ENCODE measurements around the gene MED12L. TPM values are rescaled to one million over a fixed set of nuclear protein-coding genes. Genes with fewer than 3 reads are reported as not detected.

MED12L gene
- total and polyA plus RNA-seq, 8 donors: 0.08 to 0.88 (median 0.45) TPM

- no peak for FAIRE-seq
Observed at GRCh38 chr3:151331696-151332095, 246.2 kb downstream of the MED12L start.

GRCh38 chr3:151345859-151346258, 260.4 kb downstream of the MED12L start:
- no peak for DNase-seq
- Histone ChIP-seq H3K4me1 (no peaks in the 10 kb centered on the region), H3K27ac (no peak overlapping the region), H3K36me3 (no peaks in the 10 kb centered on the region), H3K4me3 (no peak overlapping the region), H3K9me3 (no peaks in the 10 kb centered on the region), H3K27me3 (no peaks in the 10 kb centered on the region)
- peak in 2 of 4 donors; percentile 47 to 67 for ATAC-seq
- TF ChIP-seq CTCF (IDR thresholded peaks at IDR 0.05): no peak
- intact Hi-C loops (cut with DNase I): no loop called here
- 61 to 63% methylated on average over 2 of the region's 2 CpGs for WGBS, 2 donors
- no peak for FAIRE-seq

More at GRCh38 chr3:151331696-151332095, 246.2 kb downstream of the MED12L start:
- ATAC-seq (no peak), DNase-seq (no peak)
- Histone ChIP-seq H3K27me3 (no peaks in the 10 kb centered on the region), H3K4me1 (no peaks in the 10 kb centered on the region), H3K36me3 (no peaks in the 10 kb centered on the region), H3K27ac (no peak overlapping the region), H3K4me3 (no peak overlapping the region), H3K9me3 (no peaks in the 10 kb centered on the region)
- WGBS, 2 donors: 51 to 53% methylated on average over 2 of the region's 2 CpGs
- no peak for TF ChIP-seq CTCF (IDR thresholded peaks at IDR 0.05)
- intact Hi-C loops (cut with DNase I): no loop called here

- Histone ChIP-seq H3K27me3 (no peaks in the 10 kb centered on the region), H3K36me3 (no peaks in the 10 kb centered on the region), H3K4me1 (no peaks in the 10 kb centered on the region), H3K9me3 (no peaks in the 10 kb centered on the region), H3K4me3 (no peak overlapping the region), H3K27ac (peak overlapping the region in 1 of 4 donors; percentile 4)
- WGBS, 2 donors: 74 to 79% methylated on average over 3 of the region's 3 CpGs
- ATAC-seq: peak in 2 of 4 donors; percentile 50 to 69
- no peak for TF ChIP-seq CTCF (IDR thresholded peaks at IDR 0.05)
- intact Hi-C loops (cut with DNase I): no loop called here
- DNase-seq: no peak
- no peak for FAIRE-seq
Observed at GRCh38 chr3:151346292-151346691, 260.8 kb downstream of the MED12L start.

GRCh38 chr3:151347432-151347831, 262.0 kb downstream of the MED12L start:
- H3K4me1 ChIP-seq: no peaks in the 10 kb centered on the region
- no peaks in the 10 kb centered on the region for H3K9me3 ChIP-seq
- DNase-seq (peak in 1 of 6 donors; percentile 40), FAIRE-seq (no peak), ATAC-seq (peak in 2 of 4 donors; percentile 74 to 78)
- intact Hi-C loops (cut with DNase I): no loop called here
- TF ChIP-seq CTCF (IDR thresholded peaks at IDR 0.05): no peak
- H3K27me3 ChIP-seq: no peaks in the 10 kb centered on the region
- H3K27ac ChIP-seq: no peak overlapping the region
- no peaks in the 10 kb centered on the region for H3K36me3 ChIP-seq
- no peak overlapping the region for H3K4me3 ChIP-seq
- WGBS, 2 donors: 69 to 78% methylated on average over 6 of the region's 6 CpGs

- 62 to 63% methylated on average over 1 of the region's 1 CpG for WGBS, 2 donors
- Histone ChIP-seq H3K4me3 (no peak overlapping the region), H3K36me3 (no peaks in the 10 kb centered on the region), H3K9me3 (no peaks in the 10 kb centered on the region), H3K4me1 (no peaks in the 10 kb centered on the region), H3K27ac (no peak overlapping the region), H3K27me3 (no peaks in the 10 kb centered on the region)
- FAIRE-seq: no peak
- intact Hi-C loops (cut with DNase I): no loop called here
- no peak for ATAC-seq
- TF ChIP-seq CTCF (IDR thresholded peaks at IDR 0.05): no peak
- DNase-seq: no peak
Observed at GRCh38 chr3:151350656-151351055, 265.2 kb downstream of the MED12L start.
